GM10266 (cell line): ENCODE measurements around the gene NKD1.
A peak's percentile ranks its signal among the peaks of the same experiment; 100 is the strongest.
"Not testable (repeated sequence)": the region's sequence is repeated elsewhere in the genome, so short reads cannot be mapped to it uniquely, and the experiment has no call there.

ENCODE experiments used
- DNase-seq: peaks from one replicate; pipeline ENCODE4 v3.0.0; 2012; ENCODE audit errors: extremely low spot score
- TF ChIP-seq, protein P1 (sequence below): IDR thresholded peaks from 2 replicates; pipeline ENCODE4 v1.5.1; 2012; ENCODE audit warnings: mild to moderate bottlenecking, low read depth; ENCODE audit not compliant: control insufficient read depth, insufficient read depth; ENCODE audit errors: missing control alignments

Gene NKD1

DNA sequence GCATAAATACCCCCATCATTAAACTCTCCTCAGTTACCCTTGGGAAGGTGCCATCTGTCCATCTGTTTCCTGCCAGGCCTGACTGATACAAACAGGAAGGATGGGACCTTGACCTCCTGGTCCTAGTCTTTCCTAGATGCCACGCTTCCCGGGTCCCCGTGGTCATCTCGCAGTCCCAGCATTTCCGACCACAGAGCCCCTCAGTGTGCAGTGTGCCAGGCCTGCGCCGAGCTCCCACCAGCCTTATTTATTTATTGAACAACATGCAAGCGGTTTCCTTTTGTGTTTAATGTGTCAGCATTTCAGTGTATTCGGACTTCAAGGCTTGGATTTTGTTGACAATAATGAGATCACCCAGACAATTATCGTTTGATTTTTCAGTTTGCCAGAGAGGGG is 45.6 kb upstream of the NKD1 start:
- no peak for DNase-seq
- TF ChIP-seq, protein P1, sequence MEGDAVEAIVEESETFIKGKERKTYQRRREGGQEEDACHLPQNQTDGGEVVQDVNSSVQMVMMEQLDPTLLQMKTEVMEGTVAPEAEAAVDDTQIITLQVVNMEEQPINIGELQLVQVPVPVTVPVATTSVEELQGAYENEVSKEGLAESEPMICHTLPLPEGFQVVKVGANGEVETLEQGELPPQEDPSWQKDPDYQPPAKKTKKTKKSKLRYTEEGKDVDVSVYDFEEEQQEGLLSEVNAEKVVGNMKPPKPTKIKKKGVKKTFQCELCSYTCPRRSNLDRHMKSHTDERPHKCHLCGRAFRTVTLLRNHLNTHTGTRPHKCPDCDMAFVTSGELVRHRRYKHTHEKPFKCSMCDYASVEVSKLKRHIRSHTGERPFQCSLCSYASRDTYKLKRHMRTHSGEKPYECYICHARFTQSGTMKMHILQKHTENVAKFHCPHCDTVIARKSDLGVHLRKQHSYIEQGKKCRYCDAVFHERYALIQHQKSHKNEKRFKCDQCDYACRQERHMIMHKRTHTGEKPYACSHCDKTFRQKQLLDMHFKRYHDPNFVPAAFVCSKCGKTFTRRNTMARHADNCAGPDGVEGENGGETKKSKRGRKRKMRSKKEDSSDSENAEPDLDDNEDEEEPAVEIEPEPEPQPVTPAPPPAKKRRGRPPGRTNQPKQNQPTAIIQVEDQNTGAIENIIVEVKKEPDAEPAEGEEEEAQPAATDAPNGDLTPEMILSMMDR, result no peak

DNA sequence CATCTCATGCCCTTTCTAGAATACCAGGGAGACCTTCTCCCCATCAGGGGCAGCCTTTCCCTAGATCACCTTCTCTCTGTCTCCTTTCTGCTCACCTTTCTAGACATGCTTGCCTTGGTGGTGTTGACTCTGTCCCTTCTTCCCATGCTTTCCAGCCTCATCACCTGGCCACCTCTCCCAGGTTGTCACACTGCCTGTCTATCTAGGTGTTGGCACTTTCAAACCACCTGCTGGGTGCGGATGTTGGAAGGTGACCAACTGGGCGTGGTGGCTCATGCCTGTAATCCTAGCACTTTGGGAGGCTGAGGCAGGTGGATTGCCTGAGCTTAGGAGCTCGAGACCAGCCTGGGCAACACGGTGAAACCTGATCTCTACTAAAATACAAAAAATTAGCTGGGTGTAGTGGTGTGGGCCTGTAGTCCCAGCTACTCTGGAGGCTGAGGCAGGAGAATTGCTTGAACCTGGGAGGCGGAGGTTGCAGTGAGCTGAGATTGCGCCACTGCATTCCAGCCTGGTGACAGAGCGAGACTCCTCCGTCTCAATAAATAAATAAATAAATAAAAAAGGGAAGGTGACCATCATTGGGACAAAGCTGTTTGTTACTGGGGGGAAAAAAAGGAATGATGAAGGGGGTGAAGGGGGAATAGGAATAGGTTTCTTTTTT is 44.2 kb upstream of the NKD1 start:
- DNase-seq, result not testable (repeated sequence)

DNA sequence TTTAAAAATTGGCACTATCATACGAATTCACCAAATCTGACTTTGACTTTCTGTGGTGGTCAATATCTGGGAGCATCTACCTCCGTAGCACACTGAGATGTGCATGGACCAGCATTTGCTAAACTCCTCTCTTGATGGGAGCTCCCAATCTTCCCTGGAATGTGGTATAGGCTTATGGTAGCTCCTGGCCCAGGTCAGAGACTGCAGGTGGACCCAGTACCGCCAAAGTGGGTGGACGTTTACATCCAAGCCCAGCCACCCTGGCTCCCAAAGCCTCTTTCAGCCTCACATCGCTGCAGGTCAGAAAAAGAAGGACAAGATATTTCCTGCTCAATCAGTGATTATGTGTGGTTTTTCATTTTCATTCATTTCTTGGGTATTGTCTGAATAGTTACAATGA is 43.1 kb upstream of the NKD1 start:
- no peak for DNase-seq
- TF ChIP-seq, protein P1, result no peak

DNA sequence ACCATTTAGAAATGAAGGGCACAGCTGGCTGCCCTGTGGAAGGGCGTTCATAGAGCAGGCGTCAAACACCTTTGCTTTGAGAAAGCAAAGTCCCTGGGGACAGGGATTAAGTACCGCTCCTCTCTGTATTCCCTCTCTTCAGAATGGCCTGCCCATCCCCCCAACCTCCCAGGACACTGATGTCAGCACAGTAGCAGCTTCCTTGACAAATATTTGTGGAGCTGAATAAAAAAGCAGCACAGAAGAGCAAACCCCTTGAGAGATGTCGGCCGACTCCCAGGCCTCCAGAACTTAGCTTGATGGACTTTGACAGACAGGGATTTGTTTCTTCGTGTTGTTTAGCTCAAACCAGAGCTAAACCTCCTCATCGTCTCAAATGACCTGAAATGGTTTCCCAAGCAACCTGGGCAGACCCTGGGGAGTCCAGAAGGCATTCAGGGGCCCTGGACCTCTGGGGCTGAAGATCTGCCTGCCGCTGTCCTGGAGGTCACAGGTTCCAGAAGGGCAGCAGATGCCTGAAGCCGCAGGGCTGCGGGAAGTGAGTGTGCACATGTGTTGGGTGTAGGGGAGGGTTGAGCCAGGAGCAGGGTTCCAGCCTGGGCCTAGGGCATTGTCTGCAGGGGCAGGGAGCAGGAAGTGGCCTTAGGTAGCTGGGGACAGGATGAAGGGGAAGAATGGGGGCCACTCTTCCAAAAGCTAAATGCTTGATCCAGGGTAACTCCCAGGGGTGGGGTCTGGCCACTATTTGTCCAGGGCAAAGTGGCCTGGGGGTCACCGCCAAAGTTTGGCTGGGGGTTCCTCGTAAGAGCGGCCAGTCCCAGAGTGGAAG is 42.3 kb upstream of the NKD1 start:
- DNase-seq, result no peak
- TF ChIP-seq, protein P1, result no peak

DNA sequence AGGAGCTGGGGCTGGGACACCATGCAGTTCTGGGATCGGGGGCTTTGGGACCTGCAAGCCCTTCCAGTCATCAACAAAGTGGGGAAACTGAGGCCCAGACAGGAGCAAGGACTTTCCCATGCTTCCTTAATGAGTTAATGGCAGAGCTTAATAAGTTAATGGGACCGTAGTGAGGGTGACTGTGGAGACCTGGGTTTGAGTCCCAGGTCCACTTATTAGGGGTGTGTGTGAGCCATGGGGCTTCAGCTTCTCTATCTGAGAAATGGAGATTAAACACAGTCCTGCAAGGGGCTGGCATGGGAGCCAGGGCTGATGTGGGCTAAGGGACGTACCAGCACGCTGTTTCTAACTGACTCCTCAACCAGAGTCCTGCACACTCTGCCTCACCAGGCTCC is 41.7 kb upstream of the NKD1 start:
- TF ChIP-seq, protein P1, result no peak
- no peak for DNase-seq

DNA sequence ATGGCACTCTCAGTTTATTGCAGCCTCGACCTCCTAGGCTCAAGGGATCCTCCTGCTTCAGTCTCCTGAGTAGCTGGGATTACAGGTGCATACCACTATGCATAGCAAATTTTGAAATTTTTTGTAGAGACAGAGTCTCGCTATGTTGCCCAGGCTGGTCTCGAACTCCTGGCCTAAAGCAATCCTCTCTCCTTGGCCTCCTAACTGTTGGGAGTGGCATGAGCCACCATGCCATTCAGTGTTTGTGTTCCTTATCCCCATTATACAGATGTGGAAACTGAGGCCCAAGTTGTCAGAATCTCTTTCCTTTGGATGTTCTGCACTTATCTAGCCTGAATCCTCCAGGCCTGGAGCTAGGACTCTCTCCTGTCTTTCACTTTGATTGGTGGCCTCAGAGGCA is 40.8 kb upstream of the NKD1 start:
- DNase-seq, result no peak
- TF ChIP-seq, protein P1, result no peak

DNA sequence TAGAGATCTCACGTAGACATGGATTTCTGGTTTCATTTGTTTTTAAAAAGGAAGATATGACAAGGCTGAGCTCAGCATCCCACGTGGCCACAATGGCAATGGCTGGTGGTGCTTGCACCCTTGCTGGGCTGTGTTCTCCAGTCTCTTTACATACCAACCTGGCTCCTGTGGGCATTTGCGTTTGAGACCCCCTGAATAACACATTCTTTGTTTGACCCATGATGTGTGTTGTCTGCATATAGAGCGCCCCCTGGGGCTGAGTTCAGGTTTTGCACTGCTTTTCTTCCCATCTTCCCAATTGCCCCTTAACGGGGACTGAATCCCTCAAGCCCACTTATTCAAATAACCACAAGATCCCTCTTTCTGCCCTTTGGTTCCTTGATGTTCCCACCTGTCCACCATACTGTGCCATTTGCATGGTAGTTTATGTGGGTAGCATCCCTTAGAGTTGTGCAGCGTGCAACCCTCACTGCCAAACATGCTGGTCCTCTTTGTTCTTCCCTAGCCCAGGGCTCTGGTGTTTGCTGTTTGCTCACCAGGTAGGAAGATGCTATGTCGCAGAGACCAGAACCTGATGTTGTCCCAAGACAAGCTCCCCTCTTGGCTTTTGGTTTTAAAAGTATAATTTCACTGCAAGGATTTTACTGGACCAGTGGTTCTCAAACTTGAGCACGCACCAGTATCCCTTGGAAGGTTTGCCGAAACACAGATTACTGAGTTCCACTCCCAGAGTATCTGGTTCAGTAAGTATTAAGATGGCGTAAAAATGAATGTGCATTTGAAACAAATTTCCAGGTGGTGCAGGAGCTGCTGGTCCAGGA is 38.5 kb upstream of the NKD1 start:
- peak; percentile 40 for DNase-seq
- TF ChIP-seq, protein P1, result peak; percentile 68
